CMK (cell line): ENCODE measurements around the gene TCAIM.

Source experiments
- DNase-seq: peaks from one replicate; pipeline ENCODE4 v3.0.0-alpha.2; 2010; ENCODE audit warnings: low read depth

Gene TCAIM

GRCh38 chr3:44444896-44445691 lies 106.5 kb downstream of the TCAIM start:
- DNase-seq = no peak

- no peak for DNase-seq
These were observed 107.2 kb downstream of the TCAIM start for GRCh38 chr3:44445786-44446185.

DNA sequence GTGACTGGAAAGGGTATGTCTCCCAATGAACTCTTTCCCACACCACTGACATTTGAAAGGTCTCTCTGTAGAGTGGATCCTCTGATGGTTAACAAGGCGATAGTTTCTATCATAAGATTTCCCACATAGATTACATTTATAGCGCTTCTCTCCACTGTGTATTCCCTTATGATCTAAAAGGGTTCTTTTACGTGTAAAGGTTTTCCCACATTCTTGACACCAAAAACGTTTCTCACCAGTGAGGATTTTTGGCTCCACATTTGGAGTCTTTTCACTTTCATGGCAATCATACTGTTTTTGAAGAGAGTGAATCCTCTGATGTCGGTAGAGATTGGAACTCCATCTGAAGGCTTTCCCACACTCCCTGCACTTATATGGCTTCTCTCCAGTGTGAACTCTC lies 108.4 kb downstream of the TCAIM start:
- DNase-seq = no peak

GRCh38 chr3:44451441-44451840 lies 112.9 kb downstream of the TCAIM start:
- no peak for DNase-seq

DNA sequence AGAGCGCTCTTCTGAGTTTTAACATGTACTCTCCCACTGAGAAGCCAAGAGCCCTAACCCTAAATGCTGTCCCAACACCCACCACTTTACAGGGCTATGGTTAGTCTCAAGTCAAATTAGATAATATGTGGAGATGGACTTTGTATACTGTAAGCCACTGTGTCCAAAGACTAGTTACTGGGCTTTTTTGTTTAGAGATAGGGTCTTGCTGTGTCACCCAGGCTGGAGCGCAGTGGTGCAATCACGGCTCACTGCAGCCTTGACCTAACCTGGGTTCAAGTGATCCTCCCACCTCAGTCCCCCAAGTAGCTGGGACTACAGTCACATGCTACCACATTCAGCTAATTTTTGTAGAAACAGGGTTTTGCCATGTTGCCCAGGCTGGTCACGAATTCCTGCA lies 115.7 kb downstream of the TCAIM start:
- no peak for DNase-seq

DNA sequence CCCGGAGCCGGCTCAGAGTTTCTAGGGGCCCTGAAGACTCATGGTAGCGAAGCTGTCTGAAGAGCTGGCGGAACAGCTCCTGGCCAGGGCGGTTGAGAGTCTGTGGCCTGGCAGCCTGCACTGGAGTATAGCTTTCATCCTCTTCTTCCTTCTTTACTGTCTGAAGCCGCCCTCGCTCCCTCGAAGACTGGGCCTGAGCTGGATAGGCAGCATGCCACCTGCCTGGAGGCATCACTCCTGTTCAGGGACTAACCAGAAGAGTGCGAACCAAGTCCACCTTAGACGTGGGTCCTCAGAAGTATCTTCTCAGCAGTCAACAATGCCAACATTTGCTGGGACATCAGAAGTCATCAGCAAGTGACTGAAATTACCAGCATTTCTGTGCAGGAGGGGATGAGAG lies 116.8 kb downstream of the TCAIM start:
- DNase-seq = no peak
